HepG2 (cell line): ENCODE results near the gene MBOAT7. TPM values are rescaled to one million over a fixed set of nuclear protein-coding genes. Genes with fewer than 3 reads are reported as not detected.

Source experiments
- ARID4A ChIP-seq: sonication (generic); formaldehyde crosslinking; IDR thresholded peaks from 2 replicates; pipeline ENCODE4 v1.5.0; 2020; ENCODE audit warnings: mild to moderate bottlenecking, missing genetic modification reagents, borderline replicate concordance
- ARNT ChIP-seq: fragments of 450-650 bp; IDR thresholded peaks from 2 replicates; pipeline ENCODE4 v1.6.1; 2017
- ARNT2 ChIP-seq: sonication (generic); formaldehyde crosslinking; IDR thresholded peaks from 2 replicates; pipeline ENCODE4 v1.8.0; 2022; ENCODE audit warnings: mild to moderate bottlenecking, low read depth, missing genetic modification reagents, moderate library complexity
- ERF ChIP-seq: IDR thresholded peaks from 2 replicates; pipeline ENCODE4 v1.6.1; 2018; ENCODE audit warnings: missing biosample characterization, missing genetic modification reagents
- GATA4 ChIP-seq: sonication (generic); IDR thresholded peaks from 2 replicates; pipeline ENCODE4 v1.6.1; 2016; ENCODE audit warnings: antibody characterized with exemption, low read depth, borderline replicate concordance
- HNRNPLL ChIP-seq: fragments of 200-400 bp; formaldehyde crosslinking; IDR thresholded peaks from 2 replicates; pipeline ENCODE4 v1.6.1; 2017; ENCODE audit warnings: mild to moderate bottlenecking, low read depth, low read length; ENCODE audit not compliant: poor library complexity, severe bottlenecking
- HOXA3 ChIP-seq: sonication (generic); formaldehyde crosslinking; IDR thresholded peaks from 2 replicates; pipeline ENCODE4 v1.5.0; 2020; ENCODE audit warnings: missing genetic modification reagents
- ZBTB1 ChIP-seq: sonication (generic); formaldehyde crosslinking; IDR thresholded peaks from 2 replicates; pipeline ENCODE4 v1.4.0; 2020; ENCODE audit warnings: missing genetic modification reagents, borderline replicate concordance
- ZNF136 ChIP-seq: sonication (generic); formaldehyde crosslinking; IDR thresholded peaks from 2 replicates; pipeline ENCODE4 v1.8.1; 2022; ENCODE audit warnings: low read depth, mild to moderate bottlenecking, moderate library complexity, missing genetic modification reagents
- ZNF34 ChIP-seq: sonication (generic); formaldehyde crosslinking; IDR thresholded peaks from 2 replicates; pipeline ENCODE4 v1.4.0; 2020; ENCODE audit warnings: mild to moderate bottlenecking, missing genetic modification reagents, borderline replicate concordance
- polyA plus RNA-seq, 8 experiments: library from polyadenylated mRNA; depleted of rRNA in 3 of 8; stranded (reverse) in 7 of 8; unstranded in 1 of 8; fragments of >200 nt; fragmentation: Illumina TruSeq in 4 of 8; extraction: Trizol in 4 of 8; gene quantifications; 2 replicates each; pipeline versions ENCODE4 v1.2.1 to v1.2.3, GENCODE V29; 2011 to 2016; ENCODE audit warnings: low read depth in 4 of 8, missing spikeins in 1 of 8, mixed read lengths in 1 of 8; ENCODE audit not compliant: insufficient read depth in 1 of 8
- total RNA-seq, 5 experiments: library from RNA; depleted of rRNA; stranded (reverse); fragments of >200 nt; fragmentation: Illumina TruSeq; extraction: Trizol; gene quantifications; 2 replicates each; pipeline ENCODE4 v1.2.3, GENCODE V29; 2016; ENCODE audit warnings: low read depth in 1 of 5
- TF ChIP-seq, protein P1 (sequence below): sonication (generic); formaldehyde crosslinking; IDR thresholded peaks from 2 replicates; pipeline ENCODE4 v1.4.0; 2020; ENCODE audit warnings: missing genetic modification reagents, borderline replicate concordance
- TF ChIP-seq, protein P2 (sequence below): sonication (generic); formaldehyde crosslinking; IDR thresholded peaks from 2 replicates; pipeline ENCODE4 v1.5.1; 2020; ENCODE audit warnings: mild to moderate bottlenecking, missing genetic modification reagents, moderate library complexity
- TF ChIP-seq, protein P3 (sequence below): sonication (generic); formaldehyde crosslinking; IDR thresholded peaks from 2 replicates; pipeline ENCODE4 v1.5.1; 2020; ENCODE audit warnings: mild to moderate bottlenecking, missing genetic modification reagents, moderate library complexity

The MBOAT7 gene
- total and polyA plus RNA-seq, 2 of the 13 experiments (the other 11 are each of a cell fraction or from before 2014, with no cell fraction given): 22.2 to 25.5 TPM

DNA sequence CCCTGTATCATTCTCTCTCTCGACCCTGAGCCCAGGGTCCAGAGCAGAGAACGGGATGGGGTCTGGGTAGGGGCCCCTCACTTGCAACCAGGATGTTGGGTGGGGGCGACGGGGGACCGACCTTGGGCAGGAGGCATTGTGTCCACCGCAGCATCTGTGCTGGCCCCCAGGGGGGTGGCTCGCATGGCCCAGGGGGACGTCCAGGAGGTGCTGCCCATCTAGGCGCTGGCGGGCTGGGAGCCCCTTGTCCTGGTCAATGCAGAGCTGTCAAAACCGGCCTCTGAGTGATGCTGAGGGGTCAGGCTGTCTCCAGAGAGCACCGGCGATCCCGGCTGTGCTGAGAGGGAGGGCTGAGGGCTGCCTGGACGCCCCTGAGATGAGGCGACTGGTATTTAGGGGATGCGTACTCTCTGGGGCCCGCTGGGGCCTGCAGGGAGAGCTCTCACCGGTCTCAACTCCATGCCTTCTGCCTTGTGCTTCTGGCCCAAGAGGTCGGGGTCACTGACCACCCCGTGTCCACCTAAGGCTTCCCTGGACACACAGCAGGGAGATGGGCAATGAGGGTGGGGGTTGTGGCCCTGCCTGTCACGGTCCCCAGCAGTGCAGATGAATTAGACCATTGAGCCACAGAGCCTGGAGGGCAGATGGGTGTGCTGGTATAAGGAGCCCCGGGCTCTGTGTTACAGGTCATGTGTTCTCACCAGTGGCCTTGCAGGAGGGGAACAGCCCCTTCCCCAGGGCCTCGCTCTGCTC, 19.9 kb upstream of the MBOAT7 start (continued):
- TF ChIP-seq, protein P1, sequence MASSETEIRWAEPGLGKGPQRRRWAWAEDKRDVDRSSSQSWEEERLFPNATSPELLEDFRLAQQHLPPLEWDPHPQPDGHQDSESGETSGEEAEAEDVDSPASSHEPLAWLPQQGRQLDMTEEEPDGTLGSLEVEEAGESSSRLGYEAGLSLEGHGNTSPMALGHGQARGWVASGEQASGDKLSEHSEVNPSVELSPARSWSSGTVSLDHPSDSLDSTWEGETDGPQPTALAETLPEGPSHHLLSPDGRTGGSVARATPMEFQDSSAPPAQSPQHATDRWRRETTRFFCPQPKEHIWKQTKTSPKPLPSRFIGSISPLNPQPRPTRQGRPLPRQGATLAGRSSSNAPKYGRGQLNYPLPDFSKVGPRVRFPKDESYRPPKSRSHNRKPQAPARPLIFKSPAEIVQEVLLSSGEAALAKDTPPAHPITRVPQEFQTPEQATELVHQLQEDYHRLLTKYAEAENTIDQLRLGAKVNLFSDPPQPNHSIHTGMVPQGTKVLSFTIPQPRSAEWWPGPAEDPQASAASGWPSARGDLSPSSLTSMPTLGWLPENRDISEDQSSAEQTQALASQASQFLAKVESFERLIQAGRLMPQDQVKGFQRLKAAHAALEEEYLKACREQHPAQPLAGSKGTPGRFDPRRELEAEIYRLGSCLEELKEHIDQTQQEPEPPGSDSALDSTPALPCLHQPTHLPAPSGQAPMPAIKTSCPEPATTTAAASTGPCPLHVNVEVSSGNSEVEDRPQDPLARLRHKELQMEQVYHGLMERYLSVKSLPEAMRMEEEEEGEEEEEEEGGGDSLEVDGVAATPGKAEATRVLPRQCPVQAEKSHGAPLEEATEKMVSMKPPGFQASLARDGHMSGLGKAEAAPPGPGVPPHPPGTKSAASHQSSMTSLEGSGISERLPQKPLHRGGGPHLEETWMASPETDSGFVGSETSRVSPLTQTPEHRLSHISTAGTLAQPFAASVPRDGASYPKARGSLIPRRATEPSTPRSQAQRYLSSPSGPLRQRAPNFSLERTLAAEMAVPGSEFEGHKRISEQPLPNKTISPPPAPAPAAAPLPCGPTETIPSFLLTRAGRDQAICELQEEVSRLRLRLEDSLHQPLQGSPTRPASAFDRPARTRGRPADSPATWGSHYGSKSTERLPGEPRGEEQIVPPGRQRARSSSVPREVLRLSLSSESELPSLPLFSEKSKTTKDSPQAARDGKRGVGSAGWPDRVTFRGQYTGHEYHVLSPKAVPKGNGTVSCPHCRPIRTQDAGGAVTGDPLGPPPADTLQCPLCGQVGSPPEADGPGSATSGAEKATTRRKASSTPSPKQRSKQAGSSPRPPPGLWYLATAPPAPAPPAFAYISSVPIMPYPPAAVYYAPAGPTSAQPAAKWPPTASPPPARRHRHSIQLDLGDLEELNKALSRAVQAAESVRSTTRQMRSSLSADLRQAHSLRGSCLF (CRISPR knock-in tag): no peak
- 0 out of 2 replicates have a peak, but pooled peaks have one; percentile 3 for TF ChIP-seq ARNT2 (CRISPR knock-in tag)
- 0 out of 2 replicates have a peak, but pooled peaks have one; percentile 3 for TF ChIP-seq HOXA3 (CRISPR knock-in tag)
- 0 out of 2 replicates have a peak, but pooled peaks have one; percentile 14 for TF ChIP-seq ERF
- TF ChIP-seq, protein P2, sequence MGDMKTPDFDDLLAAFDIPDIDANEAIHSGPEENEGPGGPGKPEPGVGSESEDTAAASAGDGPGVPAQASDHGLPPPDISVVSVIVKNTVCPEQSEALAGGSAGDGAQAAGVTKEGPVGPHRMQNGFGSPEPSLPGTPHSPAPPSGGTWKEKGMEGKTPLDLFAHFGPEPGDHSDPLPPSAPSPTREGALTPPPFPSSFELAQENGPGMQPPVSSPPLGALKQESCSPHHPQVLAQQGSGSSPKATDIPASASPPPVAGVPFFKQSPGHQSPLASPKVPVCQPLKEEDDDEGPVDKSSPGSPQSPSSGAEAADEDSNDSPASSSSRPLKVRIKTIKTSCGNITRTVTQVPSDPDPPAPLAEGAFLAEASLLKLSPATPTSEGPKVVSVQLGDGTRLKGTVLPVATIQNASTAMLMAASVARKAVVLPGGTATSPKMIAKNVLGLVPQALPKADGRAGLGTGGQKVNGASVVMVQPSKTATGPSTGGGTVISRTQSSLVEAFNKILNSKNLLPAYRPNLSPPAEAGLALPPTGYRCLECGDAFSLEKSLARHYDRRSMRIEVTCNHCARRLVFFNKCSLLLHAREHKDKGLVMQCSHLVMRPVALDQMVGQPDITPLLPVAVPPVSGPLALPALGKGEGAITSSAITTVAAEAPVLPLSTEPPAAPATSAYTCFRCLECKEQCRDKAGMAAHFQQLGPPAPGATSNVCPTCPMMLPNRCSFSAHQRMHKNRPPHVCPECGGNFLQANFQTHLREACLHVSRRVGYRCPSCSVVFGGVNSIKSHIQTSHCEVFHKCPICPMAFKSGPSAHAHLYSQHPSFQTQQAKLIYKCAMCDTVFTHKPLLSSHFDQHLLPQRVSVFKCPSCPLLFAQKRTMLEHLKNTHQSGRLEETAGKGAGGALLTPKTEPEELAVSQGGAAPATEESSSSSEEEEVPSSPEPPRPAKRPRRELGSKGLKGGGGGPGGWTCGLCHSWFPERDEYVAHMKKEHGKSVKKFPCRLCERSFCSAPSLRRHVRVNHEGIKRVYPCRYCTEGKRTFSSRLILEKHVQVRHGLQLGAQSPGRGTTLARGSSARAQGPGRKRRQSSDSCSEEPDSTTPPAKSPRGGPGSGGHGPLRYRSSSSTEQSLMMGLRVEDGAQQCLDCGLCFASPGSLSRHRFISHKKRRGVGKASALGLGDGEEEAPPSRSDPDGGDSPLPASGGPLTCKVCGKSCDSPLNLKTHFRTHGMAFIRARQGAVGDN: peak; percentile 52
- TF ChIP-seq ZNF34 (CRISPR knock-in tag): 0 out of 2 replicates have a peak, but pooled peaks have one; percentile 6
- TF ChIP-seq ZBTB1 (CRISPR knock-in tag): no peak
- peak; percentile 29 for TF ChIP-seq HNRNPLL
- TF ChIP-seq GATA4: no peak
- TF ChIP-seq ARNT: no peak
- TF ChIP-seq ZNF136: no peak
- TF ChIP-seq, protein P3, sequence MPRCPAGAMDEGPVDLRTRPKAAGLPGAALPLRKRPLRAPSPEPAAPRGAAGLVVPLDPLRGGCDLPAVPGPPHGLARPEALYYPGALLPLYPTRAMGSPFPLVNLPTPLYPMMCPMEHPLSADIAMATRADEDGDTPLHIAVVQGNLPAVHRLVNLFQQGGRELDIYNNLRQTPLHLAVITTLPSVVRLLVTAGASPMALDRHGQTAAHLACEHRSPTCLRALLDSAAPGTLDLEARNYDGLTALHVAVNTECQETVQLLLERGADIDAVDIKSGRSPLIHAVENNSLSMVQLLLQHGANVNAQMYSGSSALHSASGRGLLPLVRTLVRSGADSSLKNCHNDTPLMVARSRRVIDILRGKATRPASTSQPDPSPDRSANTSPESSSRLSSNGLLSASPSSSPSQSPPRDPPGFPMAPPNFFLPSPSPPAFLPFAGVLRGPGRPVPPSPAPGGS (CRISPR knock-in tag): 0 out of 2 replicates have a peak, but pooled peaks have one; percentile 2
- peak; percentile 14; the same call in 1 of the 2 replicates for TF ChIP-seq ARID4A
